ENCODE measurements around the gene HSD17B1. TPM values are rescaled to one million over a fixed set of nuclear protein-coding genes. Genes with fewer than 3 reads are reported as not detected.
A peak's percentile ranks its signal among the peaks of the same experiment; 100 is the strongest.

HSD17B1 gene
- total RNA-seq, 1 experiment from 2014 or later = 1.5 TPM

GRCh38 chr17:42548993-42549755 is 3.5 kb upstream of the HSD17B1 start:
- no TSS peak for BruUV-seq (replicated peaks)
- DNase-seq (no peak), ATAC-seq (no peak)
- H3K4me3 ChIP-seq (ENCODE audit: low read length) = peak overlapping the region; percentile 74
- intact Hi-C loops (cut with micrococcal nuclease) = no loop called here
- no peaks in the 10 kb centered on the region for H3F3A ChIP-seq (ENCODE audit: low read length, unreplicated experiment)
- no peak overlapping the region; the same call in 1 of the 2 replicates for H3K9ac ChIP-seq (ENCODE audit: low read length)
- POLR2A ChIA-PET (ENCODE audit: unreplicated experiment) = no interaction called here
- H3K27me3 ChIP-seq (ENCODE audit: low read length) = no peaks in the 10 kb centered on the region
- H3K4me1 ChIP-seq (ENCODE audit: insufficient read depth, low read length) = peaks cover 4% of the 10 kb centered on the region; the same call in 1 of the 2 replicates
- CTCF ChIA-PET = no interaction called here
- no peaks in the 10 kb centered on the region for H3K9me3 ChIP-seq (ENCODE audit: low read length)
- H4K20me1 ChIP-seq (ENCODE audit: low read length) = no peaks in the 10 kb centered on the region
- no peaks in the 10 kb centered on the region for H3K9me2 ChIP-seq (replicated peaks; ENCODE audit: low read length)
- peak overlapping the region; percentile 86 for H3K4me2 ChIP-seq (ENCODE audit: low read length)
- TF ChIP-seq EZH2 (IDR thresholded peaks at IDR 0.05; ENCODE audit: low read length, unreplicated experiment) (no peak), EZH2phosphoT487 (IDR thresholded peaks at IDR 0.05; ENCODE audit: borderline replicate concordance, low read length) (no peak)
- TF ChIP-seq, protein P1, sequence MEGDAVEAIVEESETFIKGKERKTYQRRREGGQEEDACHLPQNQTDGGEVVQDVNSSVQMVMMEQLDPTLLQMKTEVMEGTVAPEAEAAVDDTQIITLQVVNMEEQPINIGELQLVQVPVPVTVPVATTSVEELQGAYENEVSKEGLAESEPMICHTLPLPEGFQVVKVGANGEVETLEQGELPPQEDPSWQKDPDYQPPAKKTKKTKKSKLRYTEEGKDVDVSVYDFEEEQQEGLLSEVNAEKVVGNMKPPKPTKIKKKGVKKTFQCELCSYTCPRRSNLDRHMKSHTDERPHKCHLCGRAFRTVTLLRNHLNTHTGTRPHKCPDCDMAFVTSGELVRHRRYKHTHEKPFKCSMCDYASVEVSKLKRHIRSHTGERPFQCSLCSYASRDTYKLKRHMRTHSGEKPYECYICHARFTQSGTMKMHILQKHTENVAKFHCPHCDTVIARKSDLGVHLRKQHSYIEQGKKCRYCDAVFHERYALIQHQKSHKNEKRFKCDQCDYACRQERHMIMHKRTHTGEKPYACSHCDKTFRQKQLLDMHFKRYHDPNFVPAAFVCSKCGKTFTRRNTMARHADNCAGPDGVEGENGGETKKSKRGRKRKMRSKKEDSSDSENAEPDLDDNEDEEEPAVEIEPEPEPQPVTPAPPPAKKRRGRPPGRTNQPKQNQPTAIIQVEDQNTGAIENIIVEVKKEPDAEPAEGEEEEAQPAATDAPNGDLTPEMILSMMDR (conservative IDR thresholded peaks at IDR 0.05; ENCODE audit: low read depth, low read length) = no peak
- H2AFZ ChIP-seq (ENCODE audit: low read length) = peak overlapping the region; percentile 74
- no peaks in the 10 kb centered on the region for H3K36me3 ChIP-seq (ENCODE audit: low read depth, low read length)
- peaks cover 9% of the 10 kb centered on the region for H3K79me2 ChIP-seq (ENCODE audit: low read length)
- no peak overlapping the region for H3K27ac ChIP-seq (ENCODE audit: low read length)

GRCh38 chr17:42553161-42553818 is 567 bp downstream of the HSD17B1 start:
- no peak for DNase-seq
- peak overlapping the region; percentile 89; the same call in 1 of the 2 replicates for H3K4me3 ChIP-seq (ENCODE audit: low read length)
- H3K9me2 ChIP-seq (replicated peaks; ENCODE audit: low read length) = no peaks in the 10 kb centered on the region
- H3K9ac ChIP-seq (ENCODE audit: low read length) = peak overlapping the region; percentile 86; the same call in 1 of the 2 replicates
- H3K4me1 ChIP-seq (ENCODE audit: insufficient read depth, low read length) = peaks cover 8% of the 10 kb centered on the region; the same call in 1 of the 2 replicates
- H3K9me3 ChIP-seq (ENCODE audit: low read length) = no peaks in the 10 kb centered on the region
- ATAC-seq = no peak
- peaks cover 24% of the 10 kb centered on the region for H3K79me2 ChIP-seq (ENCODE audit: low read length)
- no peak overlapping the region; the same call in 1 of the 2 replicates for H2AFZ ChIP-seq (ENCODE audit: low read length)
- no peak overlapping the region for H3K27ac ChIP-seq (ENCODE audit: low read length)
- intact Hi-C loops (cut with micrococcal nuclease) = no loop called here
- TF ChIP-seq, protein P1 (conservative IDR thresholded peaks at IDR 0.05; ENCODE audit: low read depth, low read length) = no peak
- TF ChIP-seq EZH2phosphoT487 (IDR thresholded peaks at IDR 0.05; ENCODE audit: borderline replicate concordance, low read length) (no peak), EZH2 (IDR thresholded peaks at IDR 0.05; ENCODE audit: low read length, unreplicated experiment) (no peak)
- no peaks in the 10 kb centered on the region for H3K36me3 ChIP-seq (ENCODE audit: low read depth, low read length)
- no TSS peak for BruUV-seq (replicated peaks)
- CTCF ChIA-PET = interaction anchor here (0.6 kb wide), 1 partner anchor 574 kb away, joined by 7 read pairs; no protein-coding TSS in a partner anchor
- no peaks in the 10 kb centered on the region for H3F3A ChIP-seq (ENCODE audit: low read length, unreplicated experiment)
- POLR2A ChIA-PET (ENCODE audit: unreplicated experiment) = no interaction called here
- H3K4me2 ChIP-seq (ENCODE audit: low read length) = peak overlapping the region; percentile 97
- no peaks in the 10 kb centered on the region for H4K20me1 ChIP-seq (ENCODE audit: low read length)
- H3K27me3 ChIP-seq (ENCODE audit: low read length) = no peaks in the 10 kb centered on the region

All from PC-3 (cell line).